ENCODE measurements around the gene HTR3D.

- TF ChIP-seq, protein P1, sequence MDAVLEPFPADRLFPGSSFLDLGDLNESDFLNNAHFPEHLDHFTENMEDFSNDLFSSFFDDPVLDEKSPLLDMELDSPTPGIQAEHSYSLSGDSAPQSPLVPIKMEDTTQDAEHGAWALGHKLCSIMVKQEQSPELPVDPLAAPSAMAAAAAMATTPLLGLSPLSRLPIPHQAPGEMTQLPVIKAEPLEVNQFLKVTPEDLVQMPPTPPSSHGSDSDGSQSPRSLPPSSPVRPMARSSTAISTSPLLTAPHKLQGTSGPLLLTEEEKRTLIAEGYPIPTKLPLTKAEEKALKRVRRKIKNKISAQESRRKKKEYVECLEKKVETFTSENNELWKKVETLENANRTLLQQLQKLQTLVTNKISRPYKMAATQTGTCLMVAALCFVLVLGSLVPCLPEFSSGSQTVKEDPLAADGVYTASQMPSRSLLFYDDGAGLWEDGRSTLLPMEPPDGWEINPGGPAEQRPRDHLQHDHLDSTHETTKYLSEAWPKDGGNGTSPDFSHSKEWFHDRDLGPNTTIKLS (IDR thresholded peaks at IDR 0.05; ENCODE audit: borderline replicate concordance, low read depth), result no peak
- TF ChIP-seq ZNF436 (CRISPR knock-in tag; IDR thresholded peaks at IDR 0.05), result no peak
- no peak for TF ChIP-seq TRIM28 (IDR thresholded peaks at IDR 0.05)
- TF ChIP-seq JUND (IDR thresholded peaks at IDR 0.05; ENCODE audit: borderline replicate concordance, low read depth, low read length), result no peak
- TF ChIP-seq JUND (tag; IDR thresholded peaks at IDR 0.05; ENCODE audit: borderline replicate concordance, low read depth, low read length), result no peak
- no peak for TF ChIP-seq GATAD2A (IDR thresholded peaks at IDR 0.05)
- TF ChIP-seq ZNF12 (CRISPR knock-in tag; IDR thresholded peaks at IDR 0.05), result no peak
- no peak for TF ChIP-seq MAZ (CRISPR knock-in tag; conservative IDR thresholded peaks at IDR 0.05 in 1 of 2, IDR thresholded peaks at IDR 0.05 in 1 of 2)
- no peak for TF ChIP-seq ZBTB43 (CRISPR knock-in tag; IDR thresholded peaks at IDR 0.05)
Observed at GRCh38 chr3:184078851-184079250, 47.3 kb downstream of the HTR3D start.
